Loucy (cell line): ENCODE results near the gene CLEC16A.

ENCODE experiments used
- H2AFZ ChIP-seq: fragments of 200-600 bp; sonication (generic); 2 replicates; pipeline ENCODE4 v1.6.0; 2016; ENCODE audit warnings: antibody characterized with exemption, mild to moderate bottlenecking, low read length, moderate library complexity
- H3F3A ChIP-seq: fragments of 200-600 bp; 2 replicates; pipeline ENCODE4 v1.6.0; 2016; ENCODE audit warnings: antibody characterized with exemption, low read depth, mild to moderate bottlenecking
- H3K27me3 ChIP-seq: fragments of 200-600 bp; sonication (generic); 2 replicates; pipeline ENCODE4 v1.6.1; 2014; ENCODE audit warnings: low read length, mild to moderate bottlenecking; ENCODE audit not compliant: insufficient read depth, poor library complexity, severe bottlenecking
- H3K36me3 ChIP-seq: fragments of 200-600 bp; sonication (generic); 2 replicates; pipeline ENCODE4 v1.6.1; 2016; ENCODE audit warnings: low read length; ENCODE audit not compliant: insufficient read depth
- H3K4me1 ChIP-seq: fragments of 200-600 bp; sonication (generic); 2 replicates; pipeline ENCODE4 v1.5.1; 2014; ENCODE audit warnings: low read length, mild to moderate bottlenecking; ENCODE audit not compliant: insufficient read depth, poor library complexity, severe bottlenecking
- H3K4me2 ChIP-seq: fragments of 200-600 bp; sonication (generic); 2 replicates; pipeline ENCODE4 v1.6.0; 2014; ENCODE audit warnings: antibody characterized with exemption, low read length, low read depth, mild to moderate bottlenecking; ENCODE audit not compliant: poor library complexity, severe bottlenecking
- H3K4me3 ChIP-seq: fragments of 200-600 bp; sonication (generic); 2 replicates; pipeline ENCODE4 v1.5.1; 2014; ENCODE audit warnings: low read length, mild to moderate bottlenecking, mixed read lengths; ENCODE audit not compliant: poor library complexity, severe bottlenecking
- H3K79me2 ChIP-seq: fragments of 200-600 bp; sonication (generic); 2 replicates; pipeline ENCODE4 v1.6.1; 2014; ENCODE audit warnings: low read length; ENCODE audit not compliant: insufficient read depth
- H3K9ac ChIP-seq: fragments of 200-600 bp; sonication (generic); 2 replicates; pipeline ENCODE4 v1.6.0; 2014; ENCODE audit warnings: mild to moderate bottlenecking, low read depth, low read length, moderate library complexity; ENCODE audit not compliant: poor library complexity, severe bottlenecking
- H3K9me2 ChIP-seq: fragments of 200-600 bp; sonication (generic); replicated peaks from 2 replicates; pipeline ENCODE4 v1.6.1; 2016; ENCODE audit warnings: low read depth, low read length, mixed read lengths
- H3K9me3 ChIP-seq: fragments of 200-600 bp; sonication (generic); 2 replicates; pipeline ENCODE4 v1.6.1; 2014; ENCODE audit warnings: mild to moderate bottlenecking, antibody characterized with exemption, low read length, low read depth; ENCODE audit not compliant: insufficient read depth
- H4K20me1 ChIP-seq: fragments of 200-600 bp; sonication (generic); 2 replicates; pipeline ENCODE4 v1.6.0; 2014; ENCODE audit warnings: antibody characterized with exemption, low read length, mild to moderate bottlenecking; ENCODE audit not compliant: insufficient read depth, poor library complexity, severe bottlenecking
- CTCF ChIP-seq: fragments of 200-600 bp; sonication (generic); conservative IDR thresholded peaks from 2 replicates; pipeline ENCODE4 v1.5.1; 2014; ENCODE audit warnings: mild to moderate bottlenecking, antibody characterized with exemption, low read length
- EZH2phosphoT487 ChIP-seq: fragments of 200-600 bp; IDR thresholded peaks from 2 replicates; pipeline ENCODE4 v1.6.1; 2018; ENCODE audit warnings: antibody characterized with exemption, mild to moderate bottlenecking, moderate library complexity, borderline replicate concordance

Gene CLEC16A

GRCh38 chr16:11067697-11068141 lies 123.4 kb downstream of the CLEC16A start:
- Histone ChIP-seq H2AFZ (no peak overlapping the region), H3K4me2 (no peak overlapping the region), H3K4me3 (no peak overlapping the region), H3K9me2 (no peaks in the 10 kb centered on the region), H3K9me3 (no peaks in the 10 kb centered on the region), H3K36me3 (no peaks in the 10 kb centered on the region), H3K9ac (no peak overlapping the region), H4K20me1 (no peaks in the 10 kb centered on the region), H3K27me3 (no peaks in the 10 kb centered on the region), H3K4me1 (no peaks in the 10 kb centered on the region), H3K79me2 (no peaks in the 10 kb centered on the region), H3F3A (no peaks in the 10 kb centered on the region)
- no peak for TF ChIP-seq EZH2phosphoT487
- TF ChIP-seq CTCF = no peak

DNA sequence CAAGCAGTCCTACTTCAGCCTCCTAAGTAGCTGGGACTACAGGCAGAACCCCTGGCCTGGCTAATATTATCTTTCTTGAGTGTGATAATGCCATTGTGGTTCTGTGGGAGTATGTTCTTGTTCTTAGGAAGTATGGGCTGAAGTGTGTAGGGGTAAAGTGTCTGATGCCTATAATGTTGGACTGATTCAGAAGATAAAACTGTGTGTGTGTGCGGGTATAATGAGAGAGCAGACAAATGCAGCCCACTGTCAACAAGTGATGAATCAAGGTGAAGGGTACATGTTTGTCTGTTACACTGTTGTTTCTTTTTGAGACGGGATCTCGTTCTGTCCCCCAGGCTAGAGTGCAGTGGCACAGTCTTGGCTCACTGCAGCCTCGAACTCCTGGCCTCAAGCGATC lies 127.5 kb downstream of the CLEC16A start:
- no peaks in the 10 kb centered on the region for H4K20me1 ChIP-seq
- H3K9ac ChIP-seq = no peak overlapping the region
- H3K36me3 ChIP-seq = no peaks in the 10 kb centered on the region
- H3K4me3 ChIP-seq = no peak overlapping the region
- no peaks in the 10 kb centered on the region for H3K79me2 ChIP-seq
- no peaks in the 10 kb centered on the region for H3K4me1 ChIP-seq
- no peaks in the 10 kb centered on the region for H3F3A ChIP-seq
- no peak overlapping the region for H3K4me2 ChIP-seq
- H3K27me3 ChIP-seq = no peaks in the 10 kb centered on the region
- H3K9me3 ChIP-seq = no peaks in the 10 kb centered on the region
- TF ChIP-seq CTCF (no peak), EZH2phosphoT487 (no peak)
- H2AFZ ChIP-seq = no peak overlapping the region
- no peaks in the 10 kb centered on the region for H3K9me2 ChIP-seq

DNA sequence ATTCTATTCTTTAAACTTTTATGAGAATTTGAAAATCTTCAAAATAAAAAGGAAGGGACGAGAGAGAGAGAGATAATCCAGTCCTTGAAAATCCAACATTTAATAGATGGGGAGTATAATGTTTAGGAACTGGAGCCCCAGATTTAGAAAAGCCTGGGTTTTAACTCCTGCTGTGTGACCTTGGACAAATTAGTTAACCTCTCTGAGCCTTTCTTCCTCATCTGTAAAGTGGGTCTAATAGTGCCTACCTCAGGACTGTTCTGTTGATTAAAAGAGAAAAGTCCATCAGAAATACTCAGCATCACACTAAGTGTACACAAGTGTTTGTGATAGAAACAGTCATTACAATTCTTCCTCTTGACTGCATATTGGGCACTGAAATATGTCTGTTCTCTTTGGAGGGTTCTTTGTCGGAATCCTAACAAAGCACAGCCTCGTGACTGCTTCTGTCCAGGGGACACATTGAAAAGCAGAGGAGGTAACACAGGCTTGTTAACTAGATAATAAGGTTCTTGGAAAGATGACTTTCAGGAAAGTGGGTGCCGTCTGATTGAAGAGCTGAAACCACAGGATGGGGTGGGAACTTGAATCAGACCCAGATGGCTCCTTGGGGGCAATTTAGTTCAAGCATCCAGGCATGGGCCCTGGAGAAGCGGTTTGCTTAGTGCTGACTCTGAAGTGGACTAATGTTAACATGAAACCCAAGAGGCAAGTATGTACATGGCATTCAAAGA lies 128.2 kb downstream of the CLEC16A start:
- Histone ChIP-seq H3K9me3 (no peaks in the 10 kb centered on the region), H3K9ac (no peak overlapping the region), H2AFZ (no peak overlapping the region), H3K9me2 (no peaks in the 10 kb centered on the region), H3K36me3 (no peaks in the 10 kb centered on the region), H3F3A (no peaks in the 10 kb centered on the region), H3K4me1 (no peaks in the 10 kb centered on the region), H3K79me2 (no peaks in the 10 kb centered on the region), H3K4me2 (no peak overlapping the region), H4K20me1 (no peaks in the 10 kb centered on the region), H3K4me3 (no peak overlapping the region), H3K27me3 (no peaks in the 10 kb centered on the region)
- TF ChIP-seq CTCF = no peak
- TF ChIP-seq EZH2phosphoT487 = no peak
